OCI-M1 (cell line): ENCODE results near the gene RNASE3.
"Not testable (repeated sequence)": the region's sequence is repeated elsewhere in the genome, so short reads cannot be mapped to it uniquely, and the experiment has no call there.

Experiments
- DNase-seq: peaks from one replicate; lab custom pipeline; 2025; lab: John Stamatoyannopoulos, UW

Gene RNASE3

GRCh38 chr14:20919038-20919756 lies 28.0 kb downstream of the RNASE3 start:
- DNase-seq: peak; percentile 61

- DNase-seq: not testable (repeated sequence)
These were observed 32.6 kb downstream of the RNASE3 start for GRCh38 chr14:20923766-20924297.

GRCh38 chr14:20934148-20934762 lies 43.1 kb downstream of the RNASE3 start:
- peak; percentile 28 for DNase-seq

GRCh38 chr14:20935303-20935984 lies 44.3 kb downstream of the RNASE3 start:
- DNase-seq: no peak
